HG03280 (cell line): Measurements from ENCODE around the gene PRCC.

ENCODE experiments used
- ATAC-seq: cut with Tn5 transposase; IDR thresholded peaks from one replicate; pipeline ENCODE4 v1.9.1; 2021; ENCODE audit warnings: mild to moderate bottlenecking, moderate library complexity; ENCODE audit not compliant: unreplicated experiment

The PRCC gene

GRCh38 chr1:156812293-156812990 is 45.1 kb downstream of the PRCC start:
- no peak for ATAC-seq

- ATAC-seq: no peak
Observed at GRCh38 chr1:156813298-156813697, 46.0 kb downstream of the PRCC start.

GRCh38 chr1:156813750-156814570 is 46.6 kb downstream of the PRCC start:
- no peak for ATAC-seq

- no peak for ATAC-seq
Observed at GRCh38 chr1:156814571-156815260, 47.4 kb downstream of the PRCC start.

- no peak for ATAC-seq
Observed at GRCh38 chr1:156815307-156815826, 48.0 kb downstream of the PRCC start.

GRCh38 chr1:156815961-156816422 is 48.7 kb downstream of the PRCC start:
- ATAC-seq: no peak

- peak; percentile 76 for ATAC-seq
Observed at GRCh38 chr1:156816561-156817328, 49.4 kb downstream of the PRCC start, which contains the start of gene SH2D2A. Gene SH2D2A (minus strand): TSS chr1:156816848. CDS start chr1:156816708, 140 bp downstream.

- no peak for ATAC-seq
Observed at GRCh38 chr1:156821801-156822200, 54.5 kb downstream of the PRCC start.

- ATAC-seq: no peak
Observed at GRCh38 chr1:156822680-156823079, 55.3 kb downstream of the PRCC start.

- ATAC-seq: no peak
Observed at GRCh38 chr1:156823210-156823790, 56.0 kb downstream of the PRCC start.

GRCh38 chr1:156826630-156827029 is 59.3 kb downstream of the PRCC start:
- ATAC-seq: no peak

GRCh38 chr1:156828400-156829124 is 61.2 kb downstream of the PRCC start:
- ATAC-seq: no peak

GRCh38 chr1:156832434-156832833 is 65.1 kb downstream of the PRCC start:
- no peak for ATAC-seq

GRCh38 chr1:156833603-156834002 is 66.3 kb downstream of the PRCC start:
- ATAC-seq: no peak

GRCh38 chr1:156834322-156834721 is 67.0 kb downstream of the PRCC start:
- ATAC-seq: no peak

- ATAC-seq: no peak
Observed at GRCh38 chr1:156836041-156836654, 68.8 kb downstream of the PRCC start.

GRCh38 chr1:156836892-156837291 is 69.6 kb downstream of the PRCC start:
- ATAC-seq: no peak

- ATAC-seq: no peak
Observed at GRCh38 chr1:156838972-156839371, 71.6 kb downstream of the PRCC start.
